GM21390 (cell line): ENCODE measurements around the gene RIPOR2.

ENCODE experiments used
- ATAC-seq: cut with Tn5 transposase; IDR thresholded peaks from one replicate; pipeline ENCODE4 v1.9.1; 2021; ENCODE audit not compliant: unreplicated experiment

The RIPOR2 gene

DNA sequence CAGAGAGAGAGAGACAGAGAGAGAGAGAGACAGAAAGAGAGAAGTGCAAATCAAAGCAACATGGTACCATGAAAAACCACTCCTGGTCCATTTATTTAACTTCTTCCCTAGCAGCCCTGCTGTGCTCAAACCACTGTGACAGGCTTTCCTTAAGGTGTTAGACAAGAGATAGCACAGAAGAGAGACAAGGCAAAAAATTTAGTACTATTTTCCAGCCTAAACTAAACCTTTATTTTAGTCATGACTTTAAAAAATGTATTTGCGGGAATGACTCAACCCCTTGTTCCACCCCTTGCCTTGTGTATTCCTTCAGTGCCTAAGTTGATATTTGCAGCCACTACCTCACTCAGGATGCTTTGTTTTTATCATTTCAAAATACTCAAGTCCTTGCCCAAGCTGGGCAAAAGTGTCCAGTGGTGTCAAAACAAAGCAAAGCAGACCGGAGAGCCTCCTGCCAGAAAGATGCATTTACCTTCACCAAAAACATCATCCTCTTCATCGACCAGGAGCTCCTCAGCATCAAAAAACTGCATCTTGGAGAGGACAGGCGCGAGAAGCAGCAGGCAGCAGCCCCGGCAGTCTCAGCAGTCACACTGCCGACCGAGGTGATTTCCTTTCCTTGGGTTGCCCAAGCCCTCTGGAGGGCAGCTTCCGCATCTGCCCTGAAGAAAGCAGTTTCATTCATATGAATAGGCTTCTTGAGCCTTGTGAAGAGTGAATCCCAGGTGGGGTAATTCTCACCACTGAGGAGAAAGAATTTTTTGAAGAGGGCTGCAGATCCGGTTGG lies at the start of gene RIPOR2:
TSS of gene RIPOR2 (minus strand) at position 595 of the 787 bp plus-strand sequence. CDS start at position 533, 62 bp downstream.
- ATAC-seq, result peak; percentile 19

DNA sequence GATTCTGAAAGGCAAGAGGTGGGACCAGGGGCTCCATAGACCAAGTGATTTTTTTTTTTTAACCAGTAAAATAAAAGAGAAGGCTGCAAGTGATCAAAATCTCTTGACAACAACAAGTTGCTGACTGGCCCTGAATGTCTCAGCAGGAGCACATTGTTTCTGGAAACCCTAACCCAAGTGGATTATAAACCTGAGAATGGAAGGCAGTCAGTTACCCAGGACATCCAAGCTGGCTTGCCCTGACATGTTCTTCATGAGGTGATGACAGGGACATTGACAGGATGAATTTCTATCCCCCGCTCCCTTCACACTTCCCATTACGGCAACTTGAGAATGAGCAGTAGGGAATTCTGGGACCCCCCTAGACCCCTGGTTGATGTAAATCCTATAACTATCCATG lies 49.6 kb upstream of the RIPOR2 start:
- no peak for ATAC-seq

- ATAC-seq, result no peak
These were observed 46.5 kb upstream of the RIPOR2 start for GRCh38 chr6:24982231-24982630.

DNA sequence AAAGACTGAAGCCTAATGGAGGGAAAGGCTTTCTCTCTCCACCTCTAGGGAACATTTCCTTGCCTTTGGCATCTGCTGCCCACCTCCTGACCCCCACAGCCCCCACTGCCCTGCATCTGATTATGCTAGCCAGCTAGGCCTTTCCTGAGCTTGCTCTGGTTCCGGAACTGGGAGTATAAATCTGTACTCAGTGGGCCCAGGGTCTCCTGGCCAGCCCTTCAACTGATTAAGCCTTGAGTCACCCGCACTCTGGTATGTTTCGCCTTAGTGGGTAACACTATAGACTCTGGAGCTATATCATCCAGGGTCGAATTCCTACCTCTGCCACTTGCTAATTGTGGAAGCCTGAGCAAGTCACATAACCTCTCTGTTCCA lies 45.6 kb upstream of the RIPOR2 start:
- ATAC-seq, result no peak

- no peak for ATAC-seq
These were observed 45.0 kb upstream of the RIPOR2 start for GRCh38 chr6:24980507-24981385.

DNA sequence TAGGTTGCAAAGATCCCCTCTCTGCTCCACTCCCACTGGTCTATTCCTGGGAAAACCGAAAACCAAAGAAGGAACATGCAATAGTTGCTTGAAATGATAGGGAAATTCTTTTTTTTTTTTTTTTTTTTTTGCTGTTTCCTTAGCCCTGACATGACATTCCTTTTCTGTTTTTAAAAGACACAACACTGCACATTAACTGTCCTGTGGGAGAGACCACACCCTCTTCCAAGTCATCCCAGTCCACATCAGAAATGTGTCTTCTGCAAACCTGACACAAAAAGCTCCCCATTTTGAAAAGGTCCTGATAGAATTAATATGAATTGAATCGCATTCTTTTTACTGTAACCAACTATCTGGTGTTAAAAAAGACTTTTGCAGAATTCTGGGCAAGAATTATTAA lies 43.4 kb upstream of the RIPOR2 start:
- no peak for ATAC-seq

- ATAC-seq, result peak; percentile 91
These were observed 38.7 kb upstream of the RIPOR2 start for GRCh38 chr6:24974182-24975171.

DNA sequence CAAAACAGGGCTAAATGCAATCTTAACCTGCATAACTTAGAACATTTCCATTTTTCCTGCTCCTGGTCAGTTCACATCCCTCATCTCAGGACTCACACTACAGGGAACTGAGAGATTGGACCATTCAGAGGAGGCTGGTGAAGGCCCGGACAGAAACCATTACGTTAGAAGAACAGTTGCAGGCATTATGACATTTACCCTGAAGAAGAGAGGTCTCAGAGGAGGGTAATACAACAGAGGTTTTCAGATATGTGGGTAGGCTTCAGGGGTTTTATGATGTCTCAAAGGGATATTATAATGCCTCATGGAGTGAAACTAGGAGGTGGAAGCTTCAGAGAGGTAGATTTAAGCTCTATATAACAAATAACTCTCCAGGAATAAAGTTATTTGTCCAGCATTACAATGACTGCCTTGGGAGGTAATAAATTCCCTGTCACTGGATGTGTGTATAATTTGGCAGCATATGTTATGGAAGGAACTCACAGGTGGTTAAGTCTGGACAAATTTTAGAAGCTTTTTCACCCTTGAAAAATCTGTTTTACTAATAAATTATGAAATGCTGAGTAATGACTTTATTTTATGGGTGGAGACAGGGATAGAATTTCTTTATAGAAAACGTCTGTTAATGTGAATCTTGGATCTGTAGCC lies 36.7 kb upstream of the RIPOR2 start:
- no peak for ATAC-seq

- ATAC-seq, result no peak
These were observed 35.3 kb upstream of the RIPOR2 start for GRCh38 chr6:24971067-24971466.

DNA sequence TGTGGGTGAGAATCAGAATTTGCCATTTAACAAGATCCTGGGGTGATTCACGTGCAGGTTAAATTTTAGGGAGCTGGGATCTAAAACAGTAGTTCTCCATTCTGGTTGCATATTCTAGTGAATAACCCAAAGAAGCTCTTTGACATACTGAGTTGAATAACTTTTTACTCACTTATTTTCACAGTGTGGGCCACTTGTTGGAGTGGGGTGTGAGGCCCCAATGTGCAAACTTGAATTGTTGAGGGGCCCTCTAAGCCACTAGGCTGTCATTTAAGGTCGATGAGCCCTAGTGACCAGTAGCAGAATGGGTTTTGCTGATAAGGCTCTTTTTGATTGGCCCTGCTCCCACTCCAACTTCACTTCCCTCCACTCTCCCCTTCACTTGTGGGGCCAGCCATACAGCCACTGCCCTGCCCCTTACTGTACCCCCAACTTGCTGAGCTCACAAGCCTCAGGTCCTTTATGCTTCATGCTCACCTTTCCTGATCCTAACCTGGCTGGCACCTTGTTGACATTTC lies 33.6 kb upstream of the RIPOR2 start:
- no peak for ATAC-seq

DNA sequence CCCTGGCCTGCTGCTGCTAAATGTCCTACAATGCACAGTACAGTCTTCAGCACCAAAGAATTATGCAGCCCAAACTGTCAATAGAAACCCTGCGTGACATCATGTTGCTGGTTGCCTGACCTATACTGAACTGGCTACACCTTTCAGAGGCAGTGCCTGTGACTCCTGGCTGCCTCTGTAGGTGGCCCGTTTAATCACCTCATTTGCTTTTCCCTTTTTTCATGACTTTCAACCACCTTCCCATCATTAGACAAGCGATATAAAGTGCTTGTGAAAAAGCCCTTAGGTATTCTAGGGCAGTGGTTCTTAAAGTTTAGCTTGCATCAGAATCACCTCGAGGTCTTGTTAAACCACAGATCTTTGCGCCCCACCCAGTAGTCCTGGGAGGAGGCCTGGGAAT lies 33.0 kb upstream of the RIPOR2 start:
- ATAC-seq, result no peak

DNA sequence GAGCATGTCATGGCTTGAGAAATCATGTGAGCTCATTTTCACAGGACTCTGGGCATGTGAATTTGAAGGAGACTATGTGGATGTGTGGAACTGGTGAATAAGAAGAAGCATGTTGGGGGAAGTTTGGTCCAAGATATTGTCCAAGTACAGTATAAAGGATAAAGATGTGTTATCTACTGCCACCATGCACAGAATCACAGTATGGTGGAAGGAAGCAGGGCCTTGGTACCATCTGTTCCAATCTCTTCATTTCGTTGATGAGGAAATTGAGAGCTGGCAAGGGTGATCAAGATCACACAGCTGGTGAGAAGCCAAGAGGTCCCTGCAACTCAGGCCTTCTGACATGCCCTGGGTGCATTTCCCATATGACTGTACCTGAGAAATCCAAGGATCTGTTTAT lies 31.5 kb upstream of the RIPOR2 start:
- no peak for ATAC-seq

DNA sequence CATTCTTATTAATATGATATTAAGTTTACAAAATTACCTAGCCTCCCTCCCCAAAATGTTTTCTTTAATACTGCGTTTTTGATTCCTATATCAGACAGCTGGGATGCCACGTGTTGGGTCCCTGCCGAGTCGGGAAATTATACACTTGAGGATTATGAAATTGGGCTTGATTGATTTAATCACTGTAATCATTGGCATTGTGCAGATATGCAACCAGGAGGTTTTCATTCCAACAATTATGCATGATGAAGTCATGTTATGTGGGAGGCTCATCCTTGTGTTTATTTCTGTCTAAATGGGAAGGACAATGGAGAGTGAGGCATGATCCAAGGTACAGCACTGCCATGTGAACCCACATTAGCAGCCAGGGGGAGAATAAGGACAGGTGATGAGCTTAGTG lies 30.6 kb upstream of the RIPOR2 start:
- ATAC-seq, result no peak

DNA sequence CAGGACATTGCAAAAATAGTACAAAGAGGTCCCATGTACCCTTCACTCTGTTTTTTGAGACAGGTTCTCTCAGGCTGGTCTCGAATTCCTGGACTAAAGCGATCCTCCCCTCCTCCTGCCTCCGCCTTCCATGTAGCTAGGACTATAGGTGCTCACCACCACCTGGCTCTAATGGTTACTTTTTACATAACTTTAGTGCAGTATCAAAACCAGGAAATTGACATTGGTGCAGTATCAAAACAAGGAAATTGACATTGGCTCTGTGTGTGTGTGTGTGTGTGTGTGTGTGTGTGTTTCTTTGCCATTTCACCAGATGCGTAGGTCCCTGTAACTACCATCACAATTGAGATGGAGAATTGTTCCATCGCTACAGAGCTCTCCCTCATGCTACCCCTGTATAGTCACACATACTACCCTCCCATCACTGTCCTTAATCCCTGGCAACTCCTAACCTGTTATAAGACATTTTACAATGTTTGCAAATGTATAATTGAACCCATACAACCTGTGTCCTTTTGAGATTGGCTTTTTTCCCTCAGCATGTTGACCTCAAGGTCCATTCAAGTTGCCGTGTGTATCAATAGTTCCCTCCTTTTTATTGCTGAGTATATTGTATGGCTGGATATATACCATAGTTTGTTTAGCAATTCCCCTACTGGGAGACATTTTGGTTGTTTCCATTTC lies 28.3 kb upstream of the RIPOR2 start:
- ATAC-seq, result no peak

DNA sequence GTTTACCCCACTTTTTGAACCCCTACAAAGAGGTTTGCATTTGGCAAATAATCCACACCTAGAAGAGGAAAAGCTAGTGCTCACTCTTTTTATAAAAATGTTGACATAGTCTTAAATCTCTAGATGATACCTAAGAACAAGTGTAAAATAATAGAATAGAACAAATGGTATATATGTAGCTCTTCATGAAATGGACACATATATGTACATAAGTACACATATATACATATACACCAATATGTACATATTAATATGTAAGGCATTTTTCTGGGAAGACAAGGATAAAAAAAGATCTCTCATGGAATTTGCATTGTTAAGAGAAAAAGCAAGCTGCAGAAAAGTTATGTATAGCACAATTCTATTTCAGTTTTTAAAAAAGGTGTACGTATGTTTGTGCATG lies 27.6 kb upstream of the RIPOR2 start:
- ATAC-seq, result no peak

- no peak for ATAC-seq
These were observed 26.1 kb upstream of the RIPOR2 start for GRCh38 chr6:24961852-24962251.

DNA sequence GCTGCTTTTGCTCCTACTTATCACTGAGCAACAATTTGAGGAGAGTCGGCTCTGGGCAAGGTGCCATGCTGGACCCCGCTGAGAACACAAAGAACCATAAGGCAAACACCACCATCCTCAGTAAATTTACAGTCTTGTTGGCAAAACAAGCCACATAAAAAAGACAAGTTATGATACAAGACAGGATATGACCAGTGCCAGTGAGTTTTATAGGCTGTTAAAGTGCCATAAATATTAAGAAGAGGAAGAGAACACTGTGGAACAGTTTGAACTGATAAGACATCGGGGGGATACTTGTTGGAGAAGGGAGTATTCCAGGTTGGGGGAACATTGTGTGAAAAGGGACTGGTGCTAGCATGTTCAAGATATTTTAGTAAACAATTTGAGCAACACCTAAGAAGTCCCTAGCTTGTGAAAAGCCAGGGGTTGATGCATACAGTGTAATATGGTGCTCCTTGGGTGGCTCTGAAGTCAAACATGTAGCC lies 25.3 kb upstream of the RIPOR2 start:
- no peak for ATAC-seq

GRCh38 chr6:24959319-24959718 lies 23.6 kb upstream of the RIPOR2 start:
- no peak for ATAC-seq

- no peak for ATAC-seq
These were observed 21.4 kb upstream of the RIPOR2 start for GRCh38 chr6:24957199-24957598.

GRCh38 chr6:24953726-24954125 lies 18.0 kb upstream of the RIPOR2 start:
- ATAC-seq, result no peak
